ENCODE results near the gene MYL3.
A peak's percentile ranks its signal among the peaks of the same experiment; 100 is the strongest.

MYL3 gene

DNA sequence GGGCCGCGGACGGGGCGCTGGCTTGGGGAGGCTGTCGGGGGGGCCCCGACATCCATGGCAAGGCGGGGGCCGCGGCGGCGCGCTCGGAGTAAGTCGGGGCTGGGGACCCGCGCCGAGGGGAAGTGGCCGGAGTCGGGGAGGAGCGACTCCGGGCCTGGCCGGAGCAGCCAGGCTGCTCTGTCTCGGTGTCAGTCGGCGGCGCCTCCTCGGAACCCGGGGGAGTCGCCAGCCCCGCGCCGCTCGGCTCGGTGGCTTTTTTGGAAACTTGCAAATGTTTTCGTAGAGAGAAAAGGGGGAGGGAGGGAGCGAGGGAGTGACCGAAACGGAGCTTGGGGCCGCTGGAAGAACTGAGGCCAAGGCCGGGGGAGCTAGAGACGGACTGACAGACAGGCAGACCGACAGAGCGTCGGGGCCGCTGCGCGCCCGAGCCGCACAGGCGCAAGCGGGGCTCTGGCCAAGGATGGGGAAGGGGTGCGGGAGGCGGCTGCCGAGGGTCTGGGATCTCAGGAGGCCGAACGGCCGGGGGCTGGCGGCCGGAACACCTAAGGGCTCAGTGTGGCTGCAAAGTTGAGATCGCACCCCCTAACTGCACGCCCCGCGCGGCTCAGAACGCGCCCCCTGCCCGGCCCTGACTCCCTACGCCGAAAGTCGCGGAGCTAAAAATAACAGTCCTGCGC is 19.3 kb upstream of the MYL3 start:
- DNase-seq, result no peak

- DNase-seq, result no peak
Observed at GRCh38 chr3:46881596-46882376, 18.5 kb upstream of the MYL3 start.

DNA sequence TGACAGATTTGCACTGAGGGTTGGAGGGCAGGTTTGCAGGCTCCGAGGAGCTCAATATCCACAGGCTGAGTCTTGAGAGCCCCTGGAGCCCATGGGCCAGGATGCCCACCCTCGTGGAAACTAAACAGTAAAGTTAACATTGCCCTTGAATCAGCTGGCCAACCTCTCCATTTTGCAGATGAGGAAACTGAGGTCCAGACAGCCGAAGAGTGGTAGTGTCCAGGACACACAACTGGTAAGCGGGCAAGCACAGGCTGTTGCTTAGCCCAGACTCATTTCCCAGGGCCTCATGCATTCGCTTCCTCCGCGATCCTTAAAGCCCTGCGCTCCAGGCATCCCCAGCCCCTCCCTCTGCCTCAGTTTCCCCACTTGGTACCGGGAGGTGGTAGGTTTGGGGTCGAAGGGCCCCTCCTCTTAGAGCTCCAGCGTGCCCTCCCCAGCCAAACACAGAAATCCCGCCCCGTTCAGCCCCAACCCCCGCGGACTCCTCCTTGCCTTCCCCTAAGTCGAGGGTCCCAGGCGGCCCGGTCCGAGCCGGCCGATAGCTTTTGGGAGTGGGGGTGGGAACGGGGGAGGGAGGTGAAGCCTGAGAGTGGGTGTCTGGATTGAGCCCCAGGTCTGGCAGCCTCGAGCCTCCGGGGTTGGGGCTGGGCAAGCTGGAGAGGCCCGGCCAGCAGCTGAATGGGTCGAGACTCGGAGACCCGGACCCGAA is 17.8 kb upstream of the MYL3 start:
- no peak for DNase-seq

DNA sequence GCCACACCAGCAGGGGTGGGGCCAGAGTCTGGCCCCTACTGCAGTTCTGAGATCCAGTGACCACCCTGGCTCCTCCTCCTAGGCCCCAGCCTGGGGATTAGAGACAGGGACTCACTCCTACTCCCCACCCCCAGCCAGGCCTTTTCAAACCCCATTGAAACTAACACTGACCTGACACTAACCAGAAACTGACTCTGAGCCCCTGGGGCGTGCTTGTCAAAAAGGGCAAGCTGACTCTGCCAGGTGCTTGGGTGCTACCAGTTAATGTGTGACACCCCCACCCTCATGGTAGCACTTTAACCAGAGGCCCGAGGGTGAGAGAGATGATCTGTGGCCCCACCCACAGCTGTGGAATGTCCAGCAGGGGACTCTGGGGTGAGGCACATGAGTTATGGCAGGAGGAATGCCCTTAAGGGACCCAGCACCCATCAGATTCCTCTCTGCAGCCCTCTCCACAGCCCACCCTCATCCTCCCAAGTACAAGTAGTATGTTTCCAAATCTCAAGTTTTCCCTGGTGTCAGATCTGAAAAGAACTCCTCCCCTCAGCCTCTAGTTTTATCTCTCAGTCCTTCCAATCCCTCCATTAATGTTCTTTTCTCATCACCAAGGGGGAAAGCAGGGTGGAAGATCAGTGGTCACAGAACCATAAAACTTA is 15.7 kb upstream of the MYL3 start:
- no peak for DNase-seq

DNA sequence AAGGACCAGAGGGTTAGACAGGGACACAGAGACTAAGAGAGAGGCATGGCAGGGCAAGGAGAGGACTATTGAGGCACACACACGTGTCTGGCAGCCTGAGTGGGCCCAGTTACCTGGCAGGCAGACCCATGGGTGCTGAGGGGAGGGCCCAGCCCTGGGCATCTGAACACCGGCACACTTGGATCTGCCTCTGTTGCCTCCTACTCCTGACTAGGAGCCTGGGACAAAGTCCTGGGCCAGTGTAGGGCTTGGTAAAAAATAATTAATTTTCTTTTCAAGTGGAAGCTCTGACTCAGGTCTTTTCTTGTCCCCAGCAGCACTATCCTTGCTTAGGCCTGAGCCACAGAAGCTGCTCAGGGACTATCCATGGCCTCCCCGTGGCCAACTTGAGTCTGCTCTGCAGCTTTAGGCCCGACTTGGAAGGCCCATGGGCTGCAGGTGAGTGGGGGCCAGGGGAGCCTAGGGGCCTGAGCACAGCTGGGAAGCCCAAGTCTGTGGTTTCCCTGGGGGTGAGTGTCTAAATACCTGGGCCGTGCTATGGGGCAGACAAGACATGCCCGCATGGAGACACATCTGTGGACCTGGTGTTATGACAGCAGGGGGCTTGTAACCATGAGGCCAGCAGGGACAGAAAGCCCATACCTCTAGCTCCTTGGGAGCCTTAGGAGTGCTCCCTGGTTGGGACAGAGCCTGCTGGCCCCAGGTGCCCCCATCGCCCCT is 14.3 kb upstream of the MYL3 start, which contains the start of gene PTH1R:
TSS of gene PTH1R (plus strand) at position 316 of the 720 bp plus-strand sequence. CDS start 5,839 bp downstream, outside the sequence.
- no peak for DNase-seq

GRCh38 chr3:46876313-46877300 is 13.4 kb upstream of the MYL3 start:
- DNase-seq, result no peak

DNA sequence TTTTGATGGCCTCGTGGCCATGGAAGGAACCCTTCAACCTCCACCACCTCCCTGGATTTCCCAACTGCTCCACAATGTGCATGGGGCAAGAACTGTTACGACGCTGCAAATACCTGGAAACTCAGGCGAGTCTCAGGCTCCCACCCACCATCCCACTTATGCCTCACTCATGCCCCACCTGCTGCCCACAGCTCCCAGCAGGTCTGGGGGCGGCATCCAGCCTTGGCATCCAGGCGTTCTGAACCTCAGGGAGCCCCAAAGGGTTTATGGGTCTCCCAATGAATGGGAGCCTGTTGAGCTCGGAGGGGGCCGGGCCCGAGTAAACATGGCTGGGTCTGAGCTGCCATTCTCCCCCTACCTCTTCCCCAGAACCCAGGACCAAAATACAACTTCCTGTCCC is 12.3 kb upstream of the MYL3 start:
- no peak for DNase-seq

GRCh38 chr3:46874430-46874829 is 11.2 kb upstream of the MYL3 start:
- no peak for DNase-seq

DNA sequence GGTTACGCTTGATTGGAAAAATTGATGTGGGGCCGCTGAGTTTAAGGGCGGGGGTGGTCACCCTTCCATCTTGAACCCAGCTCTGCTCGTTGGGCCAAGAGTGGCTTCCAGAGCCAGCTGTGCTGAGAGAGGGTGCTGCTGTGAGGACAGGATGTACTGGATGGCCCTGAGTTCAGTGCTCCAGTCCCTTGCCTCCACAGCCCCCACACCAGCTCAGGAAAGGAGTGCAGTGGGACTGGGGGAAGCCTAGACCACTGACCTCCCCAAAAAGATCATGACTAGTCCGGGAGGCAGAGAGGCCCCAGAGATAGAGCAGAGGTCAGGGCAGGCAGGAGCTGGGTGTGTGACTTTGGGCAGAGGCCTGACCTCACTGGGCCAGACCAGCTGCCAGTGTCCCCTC is 10.3 kb upstream of the MYL3 start:
- DNase-seq, result no peak

- no peak for DNase-seq
Observed at GRCh38 chr3:46871222-46871621, 8.0 kb upstream of the MYL3 start.

GRCh38 chr3:46870651-46871050 is 7.4 kb upstream of the MYL3 start:
- DNase-seq, result no peak

GRCh38 chr3:46869440-46869839 is 6.2 kb upstream of the MYL3 start:
- DNase-seq, result no peak

GRCh38 chr3:46868948-46869347 is 5.7 kb upstream of the MYL3 start:
- no peak for DNase-seq

- no peak for DNase-seq
Observed at GRCh38 chr3:46868287-46868686, 5.0 kb upstream of the MYL3 start.

DNA sequence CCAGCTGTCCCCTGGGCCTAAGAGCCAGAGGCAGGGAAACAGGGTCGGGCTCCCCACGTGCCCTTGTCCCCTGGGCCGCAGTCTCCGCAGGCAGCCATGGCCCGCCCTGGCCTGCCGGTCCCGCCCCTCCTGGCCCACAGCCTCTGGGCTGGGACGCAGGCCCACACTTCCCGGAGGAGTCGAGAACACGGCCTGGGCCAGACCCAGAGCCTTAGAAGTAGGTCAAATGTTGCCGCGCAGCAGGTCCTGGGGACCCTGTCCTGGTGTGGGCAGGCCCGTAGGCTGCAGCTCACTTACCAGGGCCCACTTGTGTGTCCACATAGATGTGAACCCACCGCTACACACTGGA is 4.3 kb upstream of the MYL3 start:
- DNase-seq, result no peak

GRCh38 chr3:46866720-46867549 is 3.7 kb upstream of the MYL3 start:
- peak; percentile 69 for DNase-seq

DNA sequence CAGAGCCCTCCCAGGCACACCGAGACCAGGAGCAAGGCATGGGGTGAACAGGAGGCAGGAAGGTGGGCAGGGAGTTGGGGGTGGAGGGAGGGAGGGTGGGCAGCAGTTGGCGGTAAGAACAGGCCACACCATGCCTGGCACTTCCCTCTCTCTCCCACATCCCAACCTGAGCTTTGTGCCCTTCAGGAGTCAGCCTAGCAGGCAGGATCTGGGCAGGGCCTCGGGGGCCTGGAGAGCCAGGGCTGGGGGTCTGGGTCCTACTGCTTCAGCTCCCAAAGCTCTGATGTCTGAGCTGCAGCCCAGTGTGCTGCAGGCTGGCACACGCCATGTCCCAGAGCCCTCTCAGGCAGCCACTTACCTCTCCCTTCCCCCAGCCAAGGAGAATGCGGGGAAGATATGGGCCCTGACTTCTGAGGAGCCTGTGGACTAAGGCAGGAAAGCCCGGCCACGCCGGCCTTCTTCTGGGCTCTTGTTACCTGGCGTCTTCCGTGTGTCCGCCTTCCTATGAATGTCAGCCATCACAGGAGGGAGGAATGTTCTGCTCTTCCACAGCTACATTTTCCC is 2.9 kb upstream of the MYL3 start:
- no peak for DNase-seq

DNA sequence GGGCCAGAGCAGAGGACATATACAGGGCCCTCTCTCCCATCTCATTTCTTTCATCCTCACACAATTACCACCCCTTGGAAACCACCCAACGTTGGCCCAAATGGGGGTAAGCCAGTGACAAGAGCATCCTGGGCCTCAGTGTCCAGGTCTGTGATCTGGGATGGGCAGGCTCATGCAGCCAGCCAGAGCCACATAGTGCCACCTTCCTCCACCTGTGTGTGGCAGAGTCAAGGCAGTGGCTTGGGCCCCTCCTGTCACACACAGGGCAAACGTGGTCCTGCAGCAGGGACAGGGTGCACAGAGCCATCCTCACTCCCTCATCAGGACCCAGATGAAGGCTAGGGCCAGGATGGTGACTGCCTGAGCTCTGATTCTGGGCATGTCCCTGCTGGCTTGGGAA is 2.3 kb upstream of the MYL3 start:
- DNase-seq, result no peak

- DNase-seq, result no peak
Observed at GRCh38 chr3:46865031-46865507, 1.8 kb upstream of the MYL3 start.
